ENCODE results near the gene SLC35G4.

DNA sequence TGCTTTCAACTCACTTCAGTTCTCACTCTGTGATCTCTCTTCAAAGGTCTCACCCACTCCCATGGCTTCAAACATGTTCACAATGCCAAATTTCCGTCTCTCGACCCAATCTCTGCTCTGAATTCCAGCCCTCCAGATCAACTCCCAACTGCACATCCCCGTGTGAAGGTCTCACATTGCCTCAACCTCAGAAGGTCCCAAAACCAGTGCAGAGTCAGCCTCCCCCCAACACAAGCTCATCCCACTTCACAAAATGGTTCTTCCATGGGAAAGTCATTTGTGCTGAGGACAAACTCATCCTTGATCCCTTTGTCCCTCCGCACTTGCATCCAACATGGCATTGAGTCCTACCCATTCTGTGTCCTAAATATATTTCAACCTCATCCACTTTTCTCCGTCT, 48.6 kb downstream of the SLC35G4 start:
- no peak for TF ChIP-seq POLR2A (IDR thresholded peaks at IDR 0.05)
- TF ChIP-seq, protein P1, sequence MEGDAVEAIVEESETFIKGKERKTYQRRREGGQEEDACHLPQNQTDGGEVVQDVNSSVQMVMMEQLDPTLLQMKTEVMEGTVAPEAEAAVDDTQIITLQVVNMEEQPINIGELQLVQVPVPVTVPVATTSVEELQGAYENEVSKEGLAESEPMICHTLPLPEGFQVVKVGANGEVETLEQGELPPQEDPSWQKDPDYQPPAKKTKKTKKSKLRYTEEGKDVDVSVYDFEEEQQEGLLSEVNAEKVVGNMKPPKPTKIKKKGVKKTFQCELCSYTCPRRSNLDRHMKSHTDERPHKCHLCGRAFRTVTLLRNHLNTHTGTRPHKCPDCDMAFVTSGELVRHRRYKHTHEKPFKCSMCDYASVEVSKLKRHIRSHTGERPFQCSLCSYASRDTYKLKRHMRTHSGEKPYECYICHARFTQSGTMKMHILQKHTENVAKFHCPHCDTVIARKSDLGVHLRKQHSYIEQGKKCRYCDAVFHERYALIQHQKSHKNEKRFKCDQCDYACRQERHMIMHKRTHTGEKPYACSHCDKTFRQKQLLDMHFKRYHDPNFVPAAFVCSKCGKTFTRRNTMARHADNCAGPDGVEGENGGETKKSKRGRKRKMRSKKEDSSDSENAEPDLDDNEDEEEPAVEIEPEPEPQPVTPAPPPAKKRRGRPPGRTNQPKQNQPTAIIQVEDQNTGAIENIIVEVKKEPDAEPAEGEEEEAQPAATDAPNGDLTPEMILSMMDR (IDR thresholded peaks at IDR 0.05) = no peak
